Tibial nerve (tissue), 4 donors: ENCODE data around the gene USP46.

Experiments used
- EP300 ChIP-seq, 2 donors: sonication (generic); formaldehyde crosslinking; IDR thresholded peaks; one replicate each; pipeline ENCODE4 v1.6.1; 2017; ENCODE audit warnings: antibody characterized with exemption in 2 of 2, mild to moderate bottlenecking in 1 of 2
- POLR2A ChIP-seq, 2 donors: fragments of 450-650 bp; IDR thresholded peaks; one replicate each; pipeline ENCODE4 v1.6.1; 2017; ENCODE audit warnings: antibody characterized with exemption in 2 of 2, mild to moderate bottlenecking in 2 of 2, moderate library complexity in 2 of 2
- TF ChIP-seq, protein P1 (sequence below), 5 experiments: fragments of 200-600 bp in 3 of 5; fragments of 450-650 bp in 2 of 5; sonication (generic) in 3 of 5; IDR thresholded peaks; one replicate each; pipeline ENCODE4 v1.5.1; 2016 to 2019; ENCODE audit warnings: antibody characterized with exemption in 5 of 5, mild to moderate bottlenecking in 3 of 5, moderate library complexity in 2 of 5

DNA sequence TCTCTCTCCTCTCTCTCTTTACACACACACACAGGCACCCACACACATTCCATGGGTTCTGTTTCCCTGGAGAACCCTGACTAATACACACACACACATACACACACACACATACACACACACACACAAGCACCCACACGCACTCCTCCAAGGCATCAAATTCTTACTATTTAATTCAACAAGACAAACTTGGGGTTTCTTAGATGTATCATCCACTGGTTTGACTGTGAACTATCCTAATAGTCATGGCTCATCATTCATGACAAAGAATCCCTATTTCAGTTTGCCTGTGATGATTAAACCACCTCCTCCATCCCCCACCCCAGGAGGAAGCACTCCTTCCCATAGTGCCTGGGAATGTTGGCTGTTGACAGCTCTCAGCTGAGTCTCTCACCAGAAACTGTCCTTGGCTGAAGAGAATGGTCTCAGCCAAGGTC lies 98.2 kb downstream of the USP46 start:
- TF ChIP-seq, protein P1, sequence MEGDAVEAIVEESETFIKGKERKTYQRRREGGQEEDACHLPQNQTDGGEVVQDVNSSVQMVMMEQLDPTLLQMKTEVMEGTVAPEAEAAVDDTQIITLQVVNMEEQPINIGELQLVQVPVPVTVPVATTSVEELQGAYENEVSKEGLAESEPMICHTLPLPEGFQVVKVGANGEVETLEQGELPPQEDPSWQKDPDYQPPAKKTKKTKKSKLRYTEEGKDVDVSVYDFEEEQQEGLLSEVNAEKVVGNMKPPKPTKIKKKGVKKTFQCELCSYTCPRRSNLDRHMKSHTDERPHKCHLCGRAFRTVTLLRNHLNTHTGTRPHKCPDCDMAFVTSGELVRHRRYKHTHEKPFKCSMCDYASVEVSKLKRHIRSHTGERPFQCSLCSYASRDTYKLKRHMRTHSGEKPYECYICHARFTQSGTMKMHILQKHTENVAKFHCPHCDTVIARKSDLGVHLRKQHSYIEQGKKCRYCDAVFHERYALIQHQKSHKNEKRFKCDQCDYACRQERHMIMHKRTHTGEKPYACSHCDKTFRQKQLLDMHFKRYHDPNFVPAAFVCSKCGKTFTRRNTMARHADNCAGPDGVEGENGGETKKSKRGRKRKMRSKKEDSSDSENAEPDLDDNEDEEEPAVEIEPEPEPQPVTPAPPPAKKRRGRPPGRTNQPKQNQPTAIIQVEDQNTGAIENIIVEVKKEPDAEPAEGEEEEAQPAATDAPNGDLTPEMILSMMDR (IDR thresholded peaks at IDR 0.05) = no peak
- no peak for TF ChIP-seq EP300 (IDR thresholded peaks at IDR 0.05)
- no peak for TF ChIP-seq POLR2A (IDR thresholded peaks at IDR 0.05)
